Measurements from ENCODE around the gene FAM169A. TPM values are rescaled to one million over a fixed set of nuclear protein-coding genes. Genes with fewer than 3 reads are reported as not detected.

The FAM169A gene
- total and polyA plus RNA-seq, 9 donors = 1.7 to 21.5 (median 11.0) TPM

DNA sequence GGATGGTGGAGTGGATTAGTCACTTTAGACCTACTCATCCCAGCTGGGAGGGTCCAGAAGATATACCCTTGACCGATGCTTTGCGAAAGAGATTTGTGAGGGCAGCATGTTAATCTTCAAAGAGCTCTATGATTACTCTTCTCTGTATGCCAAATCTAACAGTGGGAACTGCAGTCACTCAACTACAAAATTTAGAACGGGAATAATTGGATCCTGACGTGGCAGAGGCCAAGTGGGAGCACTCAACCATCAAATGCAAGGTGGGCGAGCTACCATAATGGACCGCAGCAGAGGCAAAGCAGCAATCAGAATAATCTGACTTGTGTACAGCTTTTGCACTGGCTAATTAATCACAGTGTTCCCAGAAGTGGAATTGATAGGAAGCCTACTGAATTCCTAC is 78.8 kb downstream of the FAM169A start:
- H3K36me3 ChIP-seq = no peaks in the 10 kb centered on the region
- TF ChIP-seq EP300 (IDR thresholded peaks at IDR 0.05) = no peak
- H3K4me3 ChIP-seq = no peak overlapping the region
- WGBS, 3 donors = 94 to 96% (median 94%) methylated on average over 6 of the region's 6 CpGs
- no peaks in the 10 kb centered on the region for H3K4me1 ChIP-seq (ENCODE audit: insufficient read depth)
- H3K27ac ChIP-seq = no peak overlapping the region
- no peaks in the 10 kb centered on the region for H3K27me3 ChIP-seq
- H3K9me3 ChIP-seq = no peaks in the 10 kb centered on the region
- no peak for DNase-seq
- intact Hi-C loops (cut with DNase I) = no loop called here

DNA sequence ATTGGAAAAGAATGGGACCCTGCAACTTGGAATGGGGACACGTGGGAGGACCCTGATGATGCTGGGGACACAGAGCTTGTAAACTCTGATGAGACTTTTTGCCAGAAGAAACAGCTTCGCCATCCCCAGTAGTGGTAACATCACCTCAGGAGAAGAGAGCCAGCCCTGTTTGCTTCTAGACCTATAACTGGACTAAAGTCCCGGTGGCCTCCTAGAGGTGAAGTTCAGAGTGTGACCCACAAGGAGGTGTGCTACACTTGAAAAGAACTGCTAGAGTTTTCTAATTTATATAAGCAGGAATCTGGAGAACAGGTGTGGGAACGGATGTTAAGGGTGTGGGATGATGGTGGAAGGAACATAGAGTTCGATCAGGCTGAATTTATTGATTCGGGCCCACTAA is 79.3 kb downstream of the FAM169A start:
- Histone ChIP-seq H3K27me3 (no peaks in the 10 kb centered on the region), H3K36me3 (no peaks in the 10 kb centered on the region), H3K4me3 (no peak overlapping the region), H3K9me3 (no peaks in the 10 kb centered on the region), H3K27ac (no peak overlapping the region), H3K4me1 (ENCODE audit: insufficient read depth) (no peaks in the 10 kb centered on the region)
- no peak for DNase-seq
- intact Hi-C loops (cut with DNase I) = no loop called here
- no peak for TF ChIP-seq EP300 (IDR thresholded peaks at IDR 0.05)
- TF ChIP-seq POLR2A (IDR thresholded peaks at IDR 0.05) = no peak
- TF ChIP-seq, protein P1, sequence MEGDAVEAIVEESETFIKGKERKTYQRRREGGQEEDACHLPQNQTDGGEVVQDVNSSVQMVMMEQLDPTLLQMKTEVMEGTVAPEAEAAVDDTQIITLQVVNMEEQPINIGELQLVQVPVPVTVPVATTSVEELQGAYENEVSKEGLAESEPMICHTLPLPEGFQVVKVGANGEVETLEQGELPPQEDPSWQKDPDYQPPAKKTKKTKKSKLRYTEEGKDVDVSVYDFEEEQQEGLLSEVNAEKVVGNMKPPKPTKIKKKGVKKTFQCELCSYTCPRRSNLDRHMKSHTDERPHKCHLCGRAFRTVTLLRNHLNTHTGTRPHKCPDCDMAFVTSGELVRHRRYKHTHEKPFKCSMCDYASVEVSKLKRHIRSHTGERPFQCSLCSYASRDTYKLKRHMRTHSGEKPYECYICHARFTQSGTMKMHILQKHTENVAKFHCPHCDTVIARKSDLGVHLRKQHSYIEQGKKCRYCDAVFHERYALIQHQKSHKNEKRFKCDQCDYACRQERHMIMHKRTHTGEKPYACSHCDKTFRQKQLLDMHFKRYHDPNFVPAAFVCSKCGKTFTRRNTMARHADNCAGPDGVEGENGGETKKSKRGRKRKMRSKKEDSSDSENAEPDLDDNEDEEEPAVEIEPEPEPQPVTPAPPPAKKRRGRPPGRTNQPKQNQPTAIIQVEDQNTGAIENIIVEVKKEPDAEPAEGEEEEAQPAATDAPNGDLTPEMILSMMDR (IDR thresholded peaks at IDR 0.05) = no peak
- WGBS, 3 donors = 96 to 98% (median 97%) methylated on average over 6 of the region's 6 CpGs

DNA sequence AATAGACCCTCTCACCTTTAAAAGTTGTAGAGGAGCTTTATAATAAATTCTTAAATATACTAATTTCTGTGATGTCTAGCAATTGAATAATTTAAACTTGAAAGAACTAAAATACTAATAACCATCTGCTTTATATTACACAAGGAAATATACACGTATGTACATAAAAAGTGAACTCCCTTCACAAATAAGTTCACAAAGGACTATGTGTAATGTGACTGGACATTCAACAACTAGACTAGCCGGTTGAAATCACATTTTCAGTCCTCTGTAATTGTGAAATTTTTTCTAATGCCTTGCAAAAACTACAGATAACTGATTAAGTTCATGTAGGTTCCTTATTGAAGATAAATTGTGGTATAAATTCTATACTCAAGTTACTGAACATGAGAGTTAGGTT is 87.6 kb downstream of the FAM169A start:
- no peak for DNase-seq
- intact Hi-C loops (cut with DNase I) = no loop called here
- no peaks in the 10 kb centered on the region for H3K36me3 ChIP-seq
- H3K27ac ChIP-seq = no peak overlapping the region
- WGBS, 3 donors = 70 to 85% (median 74%) methylated on average over 2 of the region's 2 CpGs
- TF ChIP-seq EP300 (IDR thresholded peaks at IDR 0.05) = no peak
- no peak for TF ChIP-seq POLR2A (IDR thresholded peaks at IDR 0.05)
- TF ChIP-seq, protein P1 (IDR thresholded peaks at IDR 0.05) = no peak
- no peak overlapping the region for H3K4me3 ChIP-seq
- no peaks in the 10 kb centered on the region for H3K4me1 ChIP-seq (ENCODE audit: insufficient read depth)
- no peaks in the 10 kb centered on the region for H3K27me3 ChIP-seq
- no peaks in the 10 kb centered on the region for H3K9me3 ChIP-seq

DNA sequence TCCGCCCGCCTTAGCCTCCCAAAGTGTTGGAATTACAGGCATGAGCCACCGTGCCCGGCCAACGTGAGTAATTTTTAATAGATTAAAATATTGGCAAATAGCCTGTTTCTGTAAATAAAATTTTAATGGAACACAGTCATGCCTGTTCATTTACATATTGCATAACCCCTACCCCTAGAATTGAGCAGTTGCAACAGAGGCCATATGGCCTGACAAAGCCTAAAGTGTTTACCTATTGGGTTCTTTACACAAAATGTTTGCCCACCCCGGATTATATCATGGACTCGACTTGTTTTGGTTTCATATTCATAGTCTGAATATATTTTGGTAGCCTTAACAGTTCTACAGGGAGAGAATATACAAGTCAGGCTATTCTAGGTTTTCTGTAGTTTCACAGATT is 93.8 kb downstream of the FAM169A start:
- no peaks in the 10 kb centered on the region for H3K27me3 ChIP-seq
- no peak overlapping the region for H3K4me3 ChIP-seq
- 79 to 84% (median 82%) methylated on average over 7 of the region's 7 CpGs for WGBS, 3 donors
- TF ChIP-seq EP300 (IDR thresholded peaks at IDR 0.05) (no peak), POLR2A (IDR thresholded peaks at IDR 0.05) (no peak)
- TF ChIP-seq, protein P1 (IDR thresholded peaks at IDR 0.05) = no peak
- peaks cover 3% of the 10 kb centered on the region for H3K4me1 ChIP-seq (ENCODE audit: insufficient read depth)
- no peaks in the 10 kb centered on the region for H3K9me3 ChIP-seq
- DNase-seq = no peak
- intact Hi-C loops (cut with DNase I) = no loop called here
- H3K36me3 ChIP-seq = no peaks in the 10 kb centered on the region
- no peak overlapping the region for H3K27ac ChIP-seq

DNA sequence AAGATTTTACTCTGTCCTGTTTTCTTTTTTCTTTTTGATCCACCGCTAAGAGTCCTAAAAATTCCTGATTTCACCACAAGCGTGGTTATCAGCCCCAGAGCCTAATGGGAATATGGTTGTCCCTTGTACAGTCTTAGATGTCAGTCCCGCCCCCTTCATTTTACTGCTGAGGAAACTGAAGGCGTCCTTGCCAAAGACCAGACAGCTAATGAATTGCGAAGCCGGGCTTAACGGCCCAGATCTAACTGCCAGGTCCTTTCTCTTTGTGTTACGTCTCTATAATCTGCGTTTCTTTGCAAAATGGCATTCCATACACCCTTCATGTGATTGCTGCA is 98.6 kb downstream of the FAM169A start:
- intact Hi-C loops (cut with DNase I) = no loop called here
- H3K27ac ChIP-seq = peak overlapping the region in 1 of 2 donors; percentile 8
- H3K36me3 ChIP-seq = no peaks in the 10 kb centered on the region
- peak overlapping the region; percentile 82 for H3K4me3 ChIP-seq
- 0 to 1% (median 0%) methylated on average over 9 of the region's 9 CpGs for WGBS, 3 donors
- H3K4me1 ChIP-seq (ENCODE audit: insufficient read depth) = peaks cover 13% of the 10 kb centered on the region
- TF ChIP-seq POLR2A (IDR thresholded peaks at IDR 0.05) = no peak
- no peak for TF ChIP-seq EP300 (IDR thresholded peaks at IDR 0.05)
- TF ChIP-seq, protein P1 (IDR thresholded peaks at IDR 0.05) = no peak
- H3K27me3 ChIP-seq = no peaks in the 10 kb centered on the region
- H3K9me3 ChIP-seq = no peaks in the 10 kb centered on the region
- DNase-seq = no peak

All from ovary (tissue), 9 donors.